ENCODE measurements around the gene ZDHHC19.
"Not testable (repeated sequence)": the region's sequence is repeated elsewhere in the genome, so short reads cannot be mapped to it uniquely, and the experiment has no call there.

ZDHHC19 gene

DNA sequence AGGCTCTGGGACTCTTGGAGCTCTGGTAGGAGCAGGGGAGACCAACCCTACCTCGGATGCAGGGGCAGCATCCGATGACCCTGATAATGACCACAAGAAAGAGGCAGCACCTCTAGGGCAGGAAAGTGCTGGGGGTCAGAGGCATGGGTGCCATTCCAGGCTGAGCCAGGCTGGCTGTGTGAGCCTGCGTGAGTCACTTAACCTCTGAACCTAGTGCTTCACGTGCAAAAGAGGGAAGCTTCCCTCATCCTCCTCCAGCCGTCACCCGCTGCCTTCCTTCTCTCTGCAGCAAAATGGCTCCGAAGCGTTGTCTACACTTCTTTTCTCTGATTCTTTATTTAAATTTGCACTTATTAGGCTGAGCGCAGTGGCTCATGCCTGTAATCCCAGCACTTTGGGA is 35.5 kb downstream of the ZDHHC19 start:
- no peak for DNase-seq

DNA sequence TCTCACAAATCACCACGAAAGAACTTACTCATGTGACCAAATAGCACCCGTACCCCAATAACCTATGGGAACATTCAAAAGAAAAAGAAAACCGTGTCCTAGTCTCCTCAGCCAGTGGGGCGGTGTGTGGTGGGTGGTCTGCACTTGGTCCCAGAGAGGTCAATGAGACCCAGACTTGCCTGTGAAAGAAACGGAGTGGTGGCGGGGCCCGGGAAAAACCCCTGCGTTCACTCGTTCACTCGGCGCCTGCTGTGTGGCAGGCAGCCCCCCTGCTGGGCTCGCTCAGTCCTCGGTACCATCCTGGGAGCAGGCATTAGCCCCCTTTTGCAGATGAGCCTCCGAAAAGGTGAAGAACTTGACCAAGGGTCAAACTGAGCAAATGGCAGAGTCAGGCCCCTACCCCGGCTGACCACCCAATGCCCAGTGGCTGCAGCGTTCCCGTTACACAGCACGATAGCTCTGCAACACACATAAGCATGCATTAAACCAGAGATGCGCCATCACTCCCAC is 36.0 kb downstream of the ZDHHC19 start:
- no peak for DNase-seq

DNA sequence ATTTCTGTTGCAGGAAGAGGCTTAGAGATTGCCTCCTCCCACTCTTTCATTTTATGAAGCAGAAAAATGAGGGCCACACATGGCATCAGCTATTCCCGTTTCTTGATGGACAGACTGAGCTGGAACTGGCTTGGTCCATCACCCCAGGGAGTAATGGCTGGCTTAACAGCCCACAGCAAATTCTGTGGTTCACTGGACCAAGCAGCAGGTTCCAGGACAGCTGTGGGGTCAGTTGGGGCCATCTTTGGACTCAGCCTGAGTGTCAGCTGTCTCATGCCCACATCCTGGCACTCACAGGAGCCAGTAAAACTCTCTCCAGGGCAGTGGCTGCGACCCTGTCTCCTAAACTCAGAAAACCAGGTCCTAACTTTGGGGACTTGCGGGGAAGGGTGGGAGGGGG is 36.5 kb downstream of the ZDHHC19 start:
- no peak for DNase-seq

DNA sequence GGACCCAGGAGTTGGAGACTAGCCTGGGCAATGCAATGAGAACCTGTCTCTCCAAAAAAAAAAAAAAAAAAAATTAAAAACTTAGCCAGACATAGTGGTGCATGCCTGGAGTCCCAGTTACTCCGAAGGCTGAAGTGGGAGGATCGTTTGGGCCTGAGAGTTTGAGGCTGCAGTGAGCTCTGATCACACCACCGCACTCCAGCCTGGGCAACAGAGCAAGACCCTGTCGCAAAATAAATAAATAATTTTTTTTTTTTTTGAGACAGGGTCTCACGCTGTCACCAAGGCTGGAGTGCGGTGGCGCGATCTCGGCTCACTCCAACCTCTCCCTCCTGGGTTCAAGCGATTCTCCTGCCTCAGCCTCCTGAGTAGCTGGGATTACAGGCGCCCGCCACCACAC is 40.9 kb downstream of the ZDHHC19 start:
- not testable (repeated sequence) for DNase-seq

DNA sequence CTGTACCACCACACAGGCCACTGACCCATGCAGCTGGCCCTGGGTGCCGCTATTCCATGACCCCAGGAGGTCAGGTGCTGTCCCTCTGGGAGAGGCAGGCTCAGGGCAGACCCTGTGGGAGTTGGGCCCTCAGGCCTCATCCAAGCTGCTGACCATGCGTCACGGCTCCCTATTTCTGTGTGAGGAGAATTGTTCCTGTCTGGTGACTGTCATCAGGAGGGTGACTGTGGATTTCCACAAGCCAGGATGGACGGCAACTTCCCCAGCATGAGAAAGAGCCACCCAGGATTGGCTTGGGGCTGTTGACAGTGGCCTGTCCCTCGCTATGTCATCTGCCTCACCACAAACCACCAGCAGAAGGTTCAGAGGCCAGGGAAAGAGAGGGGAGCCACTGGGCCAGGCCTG is 41.4 kb downstream of the ZDHHC19 start:
- no peak for DNase-seq

DNA sequence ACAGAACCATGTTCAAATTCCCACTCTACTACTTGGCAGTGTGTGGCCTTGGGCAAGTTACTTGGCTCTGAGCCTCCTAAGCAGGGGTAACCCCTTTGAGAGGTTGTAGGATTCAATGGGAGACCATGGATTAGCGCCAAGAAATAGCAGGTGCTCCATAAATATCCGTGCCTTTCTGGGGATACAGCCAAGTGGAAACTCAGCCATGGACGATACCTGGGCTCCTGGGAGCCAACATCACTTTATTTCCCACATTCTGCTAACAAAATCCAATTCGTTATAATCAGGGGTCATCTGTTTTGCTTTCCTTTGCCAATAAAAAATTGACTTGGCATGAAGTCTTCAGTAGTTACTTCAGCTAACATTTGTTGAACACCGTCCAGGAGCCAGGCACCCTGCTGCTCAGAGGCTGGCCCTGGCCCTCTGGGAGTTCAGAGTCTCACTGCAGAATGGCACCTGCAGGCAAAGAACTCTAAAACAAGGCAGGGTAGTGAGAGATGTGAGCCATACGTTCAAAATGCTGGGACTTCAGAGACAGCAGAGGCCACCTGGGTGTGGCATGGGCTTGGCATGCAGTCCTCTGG is 42.3 kb downstream of the ZDHHC19 start:
- no peak for DNase-seq

DNA sequence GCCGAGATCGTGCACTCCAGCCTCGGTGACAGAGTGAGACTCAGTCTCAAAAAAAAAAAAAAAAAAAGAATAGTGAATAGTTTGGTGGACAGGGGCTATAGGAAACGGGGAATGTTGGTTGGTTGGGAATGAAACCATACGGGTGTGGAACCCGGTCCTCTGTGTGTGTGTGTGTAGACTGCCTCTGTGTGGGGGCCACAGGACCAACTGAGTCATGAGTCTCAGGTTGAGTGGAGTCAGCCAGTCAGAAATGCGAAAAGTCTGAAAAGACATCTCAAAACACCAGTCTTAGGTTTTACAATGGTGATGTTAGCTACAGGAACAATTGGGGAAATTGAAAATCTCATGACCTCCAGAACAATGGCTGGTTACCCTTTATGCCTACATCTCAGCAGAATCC is 44.5 kb downstream of the ZDHHC19 start:
- DNase-seq, result no peak

DNA sequence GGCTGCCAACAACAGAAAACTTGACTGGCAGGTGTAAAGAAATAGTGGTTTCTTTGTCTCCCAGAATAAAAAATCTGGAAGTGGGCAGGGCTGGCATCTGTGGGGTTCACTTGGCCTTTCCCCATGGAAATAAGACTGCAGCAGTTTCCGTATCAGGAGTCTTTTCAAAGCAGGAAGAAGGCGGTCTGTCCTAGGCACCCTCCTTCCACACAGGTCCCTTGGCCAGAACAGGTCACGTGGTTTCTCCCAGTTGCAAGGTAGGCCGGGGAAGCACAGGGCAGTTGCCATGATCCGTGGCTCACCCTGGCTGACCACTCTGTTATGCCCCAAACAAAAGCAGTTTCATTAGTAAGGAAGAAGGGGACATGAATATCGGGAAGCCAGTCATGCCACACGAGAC is 45.4 kb downstream of the ZDHHC19 start:
- no peak for DNase-seq

DNA sequence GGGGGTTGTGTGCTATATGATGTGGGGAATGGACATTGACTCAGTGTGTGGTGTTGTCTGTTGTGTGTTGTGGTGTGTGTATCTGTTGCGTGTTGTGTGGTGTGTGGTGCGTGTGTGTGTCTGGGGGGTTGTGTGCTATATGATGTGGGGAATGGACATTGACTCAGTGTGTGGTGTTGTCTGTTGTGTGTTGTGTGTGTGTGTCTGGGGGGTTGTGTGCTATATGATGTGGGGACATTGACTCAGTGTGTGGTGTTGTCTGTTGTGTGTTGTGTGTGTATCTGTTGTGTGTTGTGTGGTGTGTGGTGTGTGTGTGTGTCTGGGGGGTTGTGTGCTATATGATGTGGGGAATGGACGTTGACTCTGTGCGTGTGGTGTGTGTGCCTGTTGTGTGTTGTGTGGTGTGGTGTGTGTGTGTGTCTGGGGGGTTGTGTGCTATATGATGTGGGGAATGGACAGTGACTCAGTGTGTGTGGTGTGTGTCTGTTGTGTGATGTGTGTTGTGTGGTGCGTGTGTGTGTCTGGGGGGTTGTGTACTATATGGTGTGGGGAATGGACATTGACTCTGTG is 46.1 kb downstream of the ZDHHC19 start:
- DNase-seq, result not testable (repeated sequence)

DNA sequence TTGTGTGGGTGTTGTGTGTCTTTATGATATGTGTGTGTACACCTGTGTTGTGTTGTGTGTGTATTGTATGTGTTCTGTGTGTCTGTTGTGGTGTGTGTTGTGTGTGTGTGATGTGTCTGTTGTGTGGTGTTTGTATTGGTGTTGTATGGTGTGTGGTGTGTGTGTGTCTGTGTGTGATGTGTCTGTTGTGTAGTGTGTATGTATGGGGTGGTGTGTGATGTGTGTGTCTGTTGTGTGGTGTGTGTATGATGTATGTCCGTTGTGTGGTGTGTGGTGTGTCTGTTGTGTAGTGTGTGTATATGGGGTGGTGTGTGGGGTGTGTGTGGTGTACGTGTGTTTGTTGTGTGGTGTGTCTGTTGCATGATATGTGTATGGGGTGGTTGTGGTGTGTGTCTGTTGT is 46.6 kb downstream of the ZDHHC19 start:
- no peak for DNase-seq

DNA sequence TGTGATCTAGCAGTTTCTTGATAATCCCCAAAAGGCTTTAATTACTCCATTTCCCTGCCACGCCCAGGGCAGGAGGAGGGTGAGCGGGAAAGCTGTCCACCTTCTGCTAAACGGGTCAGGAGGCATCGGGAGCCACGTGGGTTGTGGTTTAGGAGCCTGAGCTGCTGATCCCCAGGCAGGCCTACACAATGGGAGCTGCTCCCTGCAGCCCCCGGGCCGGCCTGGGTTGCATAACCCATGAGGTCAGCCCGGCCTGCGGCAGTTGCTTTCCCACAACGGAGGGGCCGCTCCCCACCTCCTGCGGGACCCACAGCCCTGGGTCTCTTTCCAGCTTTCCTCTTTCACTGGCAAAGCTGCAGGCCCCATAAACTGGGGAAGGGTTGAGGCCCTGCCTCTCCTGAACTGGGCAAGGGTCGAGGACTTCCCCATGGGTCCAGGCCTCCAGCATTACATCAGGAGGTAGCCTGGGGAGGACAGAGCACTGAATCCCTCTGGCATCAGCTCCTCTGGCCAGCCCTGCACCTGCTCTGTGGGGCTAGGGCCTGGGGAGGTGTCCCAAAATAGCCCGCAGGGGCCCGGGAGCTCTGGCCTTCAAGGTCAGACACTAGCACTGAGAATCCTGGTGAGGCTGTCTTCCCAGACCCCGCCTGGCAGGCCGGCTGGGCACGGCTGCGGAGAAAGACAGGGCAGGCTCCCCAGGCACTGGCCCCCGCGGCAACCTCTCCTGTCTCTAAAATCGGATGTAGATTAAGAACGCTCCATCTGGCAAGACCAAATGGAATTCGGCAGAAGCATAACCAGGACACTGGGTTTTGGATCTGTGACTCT is 47.3 kb downstream of the ZDHHC19 start:
- DNase-seq, result no peak

DNA sequence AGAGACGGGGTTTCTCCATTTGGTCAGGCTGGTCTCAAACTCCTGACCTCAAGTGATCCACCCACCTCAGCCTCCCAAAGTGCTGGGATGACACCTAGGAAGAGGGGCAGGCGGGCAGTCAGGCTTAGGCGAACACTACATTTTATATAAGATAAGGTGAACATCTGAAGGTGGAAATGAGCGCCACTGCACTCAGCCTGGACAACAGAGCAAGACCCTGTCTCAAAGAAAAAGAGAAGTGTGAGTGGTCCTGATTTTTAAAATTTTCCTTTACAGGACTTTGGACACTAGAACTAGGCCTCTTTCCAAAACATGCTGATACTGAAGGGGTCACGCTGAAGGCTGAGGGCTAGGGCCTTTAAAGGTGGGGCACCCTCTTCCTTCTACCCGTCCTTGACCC is 48.0 kb downstream of the ZDHHC19 start:
- DNase-seq, result no peak

DNA sequence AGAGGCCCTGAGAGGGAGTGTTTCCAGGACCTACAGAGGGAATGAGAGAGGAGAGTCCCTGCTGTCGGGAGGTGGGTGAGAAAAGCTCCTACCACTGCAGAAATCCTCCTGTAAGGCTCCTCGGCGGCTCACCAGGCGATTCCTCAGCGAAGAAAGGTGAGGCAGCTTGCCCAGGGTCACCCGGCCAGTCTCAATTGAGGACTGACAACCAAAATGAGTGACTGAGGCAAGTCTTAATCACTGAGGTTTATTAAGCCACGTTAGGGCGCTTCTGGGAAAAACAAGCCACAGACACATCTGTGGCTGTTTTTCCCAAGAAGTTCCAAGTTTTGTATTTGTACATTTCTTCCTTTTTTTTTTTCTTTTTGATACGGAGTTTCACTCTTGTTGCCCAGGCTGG is 48.5 kb downstream of the ZDHHC19 start:
- DNase-seq, result no peak

DNA sequence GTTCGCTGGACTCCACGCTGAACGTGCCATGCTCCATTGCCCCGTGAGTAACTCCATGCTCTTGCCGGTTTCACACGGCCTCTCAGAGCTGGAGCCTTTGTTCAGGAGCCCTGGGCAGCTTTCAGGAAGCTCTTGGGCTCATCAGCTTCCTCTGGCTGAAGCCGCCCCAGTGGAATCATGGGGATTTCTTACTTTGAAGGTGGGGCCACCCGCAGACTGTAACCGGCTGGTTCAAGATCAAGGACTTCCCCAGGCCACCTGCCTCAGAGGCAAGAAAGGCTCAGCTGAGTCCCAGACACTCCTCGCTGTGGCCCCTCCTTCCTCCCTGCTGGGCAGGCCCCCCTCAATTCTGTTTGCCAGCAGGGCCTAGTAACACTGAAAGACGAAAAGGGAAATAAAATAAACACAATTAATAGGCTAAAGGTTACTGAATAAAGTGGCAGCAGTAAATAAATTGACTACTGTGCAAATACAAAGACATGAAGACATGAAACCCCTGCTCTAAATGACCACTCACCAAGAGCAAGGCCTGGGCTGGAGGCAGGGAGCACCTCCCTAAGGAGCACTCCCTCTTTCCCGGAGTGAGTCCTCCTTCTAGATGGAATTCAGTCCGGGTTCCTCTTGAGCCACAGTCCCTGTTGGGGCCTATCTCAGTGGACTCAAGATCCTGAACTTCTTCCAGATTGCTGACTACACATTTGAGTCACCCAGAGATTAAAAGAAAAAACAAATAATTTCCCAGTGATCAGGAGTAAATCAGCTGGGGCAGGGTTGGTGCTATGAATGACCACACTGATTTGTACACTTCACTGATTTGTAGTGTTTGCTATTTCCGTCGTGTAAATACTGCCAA is 51.0 kb downstream of the ZDHHC19 start:
- no peak for DNase-seq

DNA sequence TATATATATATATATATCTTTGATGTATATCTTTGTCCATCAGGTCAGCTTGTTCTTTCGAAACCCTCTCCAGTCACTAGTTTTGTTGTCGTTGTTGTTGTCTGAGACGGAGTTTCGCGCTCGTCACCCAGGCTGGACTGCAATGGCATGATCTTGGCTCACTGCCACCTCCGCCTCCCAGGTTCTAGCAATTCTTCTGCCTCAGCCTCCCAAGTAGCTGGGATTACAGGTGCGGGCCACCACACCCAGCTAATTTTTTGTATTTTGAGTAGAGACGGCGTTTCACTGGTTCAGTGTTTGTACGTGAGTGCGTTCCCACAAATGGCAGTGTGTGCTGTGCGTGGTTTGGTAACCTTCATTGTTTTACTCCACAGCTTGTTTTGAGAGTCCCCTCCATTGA is 51.7 kb downstream of the ZDHHC19 start:
- DNase-seq, result no peak

DNA sequence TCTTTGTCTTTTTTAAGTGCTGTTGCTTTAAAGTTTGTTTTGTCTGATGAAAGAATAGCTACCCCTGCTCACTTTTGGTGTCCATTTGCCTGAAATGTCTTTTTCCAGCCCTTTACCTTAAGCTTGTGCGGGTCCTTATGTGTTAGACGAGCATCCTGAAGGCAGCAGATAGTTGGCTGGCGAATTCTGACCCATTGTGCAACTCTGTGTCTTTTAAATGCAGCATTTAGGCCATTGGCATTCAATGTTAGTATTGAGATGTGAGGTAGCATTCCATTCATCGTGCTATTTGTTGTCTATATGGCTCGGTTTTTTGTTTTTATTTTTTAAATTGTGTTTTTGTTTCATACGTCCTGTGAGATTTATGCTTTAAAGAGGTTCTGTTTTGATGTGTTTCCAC is 55.0 kb downstream of the ZDHHC19 start:
- DNase-seq, result no peak

DNA sequence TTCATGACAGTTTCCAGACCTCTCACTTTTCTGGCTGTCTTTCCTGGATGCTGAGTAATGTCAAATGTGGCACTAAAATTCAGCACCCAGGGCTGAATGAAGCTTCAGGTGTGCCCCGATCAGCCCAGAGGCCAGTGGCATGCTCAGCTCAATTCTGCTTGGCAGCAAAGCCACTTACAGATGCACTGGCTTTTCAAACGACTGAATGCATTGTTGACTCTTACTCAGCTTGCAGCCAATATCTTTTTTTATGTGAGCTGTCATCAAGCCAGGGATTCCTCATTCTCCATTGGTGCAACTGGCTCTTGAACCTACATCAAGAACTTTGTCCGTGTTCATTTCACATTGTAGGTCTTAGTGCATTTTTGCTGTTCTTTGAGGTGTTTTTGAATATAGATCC is 60.7 kb downstream of the ZDHHC19 start:
- DNase-seq, result no peak

DNA sequence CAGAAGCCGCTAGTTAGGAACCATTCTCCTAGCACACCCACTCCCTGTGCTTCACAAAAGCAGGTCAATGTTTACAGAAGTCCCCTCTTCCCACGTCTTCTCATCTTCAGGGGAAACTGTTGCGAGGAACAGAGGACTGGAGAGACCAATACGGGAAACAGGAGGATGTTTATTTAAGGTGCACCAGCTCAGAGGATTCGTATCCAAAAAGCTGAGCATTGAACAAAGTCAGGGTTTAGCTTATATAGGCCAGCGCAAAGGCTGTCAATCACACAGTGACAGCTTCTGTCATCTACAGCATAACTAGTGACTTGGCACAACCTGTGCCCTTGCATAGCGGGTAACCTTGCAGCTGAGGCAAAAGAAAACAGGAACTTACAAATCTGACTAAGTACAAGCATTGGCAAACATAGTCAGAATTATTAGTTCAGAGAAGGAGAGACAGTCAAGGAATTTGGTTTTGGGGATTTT is 61.3 kb downstream of the ZDHHC19 start:
- DNase-seq, result no peak

DNA sequence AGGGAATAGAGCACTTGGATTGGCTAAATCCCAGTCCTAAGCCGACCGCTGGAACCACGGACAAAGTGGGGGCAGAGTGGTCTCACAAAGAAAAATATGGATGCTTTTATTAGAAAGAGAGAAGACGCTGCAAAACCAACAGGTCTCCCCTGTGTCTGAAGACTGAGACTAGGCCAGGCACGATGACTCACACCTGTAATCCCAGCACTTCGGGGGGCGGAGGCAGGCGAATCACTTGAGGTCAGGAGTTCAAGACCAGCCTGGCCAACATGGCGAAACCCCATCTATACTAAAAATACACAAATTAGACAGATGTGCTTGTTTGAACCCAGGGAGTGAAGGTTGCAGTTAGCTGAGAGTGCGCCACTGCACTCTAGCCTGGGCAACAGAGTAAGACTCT is 61.8 kb downstream of the ZDHHC19 start:
- DNase-seq, result no peak
